H9 (cell line): ENCODE data around the gene WNT10A. TPM values are rescaled to one million over a fixed set of nuclear protein-coding genes. Genes with fewer than 3 reads are reported as not detected.

Source experiments
- DNase-seq: peaks from one replicate; pipeline ENCODE4 v3.0.0-alpha.2; 2017
- H2AFZ ChIP-seq: one replicate; pipeline ENCODE4 v1.6.1; 2013; ENCODE audit warnings: mild to moderate bottlenecking, low read length, control low read depth, moderate library complexity
- H2AK5ac ChIP-seq: 2 replicates; pipeline ENCODE4 v1.6.1; 2013; ENCODE audit warnings: low read length, control low read depth, mixed read lengths; ENCODE audit not compliant: insufficient read length
- H2BK120ac ChIP-seq: one replicate; pipeline ENCODE4 v1.6.1; 2013; ENCODE audit warnings: low read depth, mild to moderate bottlenecking, low read length, control low read depth, inconsistent platforms; ENCODE audit not compliant: poor library complexity, severe bottlenecking
- H2BK12ac ChIP-seq: 2 replicates; pipeline ENCODE4 v1.6.1; 2013; ENCODE audit warnings: low read length, control low read depth, mixed read lengths, low read depth; ENCODE audit not compliant: insufficient read length
- H2BK15ac ChIP-seq: 2 replicates; pipeline ENCODE4 v1.6.1; 2013; ENCODE audit warnings: low read depth, low read length, control low read depth
- H2BK20ac ChIP-seq: one replicate; pipeline ENCODE4 v1.6.1; 2013; ENCODE audit warnings: low read depth, mild to moderate bottlenecking, low read length, control low read depth, inconsistent platforms; ENCODE audit not compliant: poor library complexity, severe bottlenecking
- H2BK5ac ChIP-seq: 2 replicates; pipeline ENCODE4 v1.6.1; 2013; ENCODE audit warnings: low read length, control low read depth, mixed read lengths; ENCODE audit not compliant: insufficient read length
- H3K14ac ChIP-seq: 2 replicates; pipeline ENCODE4 v1.6.1; 2013; ENCODE audit warnings: low read length, control low read depth; ENCODE audit not compliant: insufficient read depth
- H3K18ac ChIP-seq: 2 replicates; pipeline ENCODE4 v1.6.1; 2013; ENCODE audit warnings: low read depth, mild to moderate bottlenecking, mixed read lengths, low read length, control low read depth; ENCODE audit not compliant: insufficient read length
- H3K23ac ChIP-seq: 2 replicates; pipeline ENCODE4 v1.6.1; 2013; ENCODE audit warnings: low read length, control low read depth, mixed read lengths, low read depth; ENCODE audit not compliant: insufficient read length
- H3K23me2 ChIP-seq: 2 replicates; pipeline ENCODE4 v1.6.1; 2013; ENCODE audit warnings: low read depth, mild to moderate bottlenecking, mixed read lengths, low read length, control low read depth; ENCODE audit not compliant: insufficient read length, poor library complexity, severe bottlenecking
- H3K27ac ChIP-seq: 2 replicates; pipeline ENCODE4 v1.5.1; 2013; ENCODE audit warnings: low read length, control low read depth, mixed read lengths, low read depth; ENCODE audit not compliant: insufficient read length
- H3K27me3 ChIP-seq: 2 replicates; pipeline ENCODE4 v1.6.1; 2013; ENCODE audit warnings: low read length, control low read depth, inconsistent platforms; ENCODE audit not compliant: insufficient read depth
- H3K4ac ChIP-seq: 2 replicates; pipeline ENCODE4 v1.6.1; 2013; ENCODE audit warnings: low read depth, mild to moderate bottlenecking, control low read depth, inconsistent platforms, low read length, moderate library complexity
- H3K4me1 ChIP-seq: 2 replicates; pipeline ENCODE4 v1.6.1; 2013; ENCODE audit warnings: low read length, control low read depth, inconsistent platforms; ENCODE audit not compliant: insufficient read depth
- H3K4me2 ChIP-seq: 2 replicates; pipeline ENCODE4 v1.6.1; 2013; ENCODE audit warnings: low read length, control low read depth, mixed read lengths; ENCODE audit not compliant: insufficient read length, insufficient read depth
- H3K56ac ChIP-seq: 2 replicates; pipeline ENCODE4 v1.6.1; 2013; ENCODE audit warnings: low read depth, mild to moderate bottlenecking, mixed read lengths, low read length, control low read depth; ENCODE audit not compliant: insufficient read length
- H3K79me1 ChIP-seq: 2 replicates; pipeline ENCODE4 v1.6.1; 2013; ENCODE audit warnings: low read depth, mild to moderate bottlenecking, moderate library complexity, low read length, control low read depth, inconsistent platforms; ENCODE audit not compliant: insufficient read depth, poor library complexity, severe bottlenecking
- H3K79me2 ChIP-seq: 2 replicates; pipeline ENCODE4 v1.6.1; 2013; ENCODE audit warnings: low read length, control low read depth, inconsistent platforms; ENCODE audit not compliant: insufficient read depth
- H3K9ac ChIP-seq: 2 replicates; pipeline ENCODE4 v1.6.1; 2013; ENCODE audit warnings: low read length, control low read depth, mixed read lengths; ENCODE audit not compliant: insufficient read length; ENCODE audit errors: extremely low read depth
- H3K9me3 ChIP-seq: one replicate; pipeline ENCODE4 v1.6.1; 2013; ENCODE audit warnings: low read depth, low read length, inconsistent platforms; ENCODE audit not compliant: control insufficient read depth
- H3T11ph ChIP-seq: one replicate; pipeline ENCODE4 v1.6.1; 2013; ENCODE audit warnings: mild to moderate bottlenecking, low read length, control low read depth, inconsistent platforms
- H4K20me1 ChIP-seq: one replicate; pipeline ENCODE4 v1.6.1; 2013; ENCODE audit not compliant: control insufficient read depth, insufficient read length, insufficient read depth
- H4K5ac ChIP-seq: 2 replicates; pipeline ENCODE4 v1.6.1; 2013; ENCODE audit warnings: low read depth, mild to moderate bottlenecking, mixed read lengths, low read length, control low read depth; ENCODE audit not compliant: insufficient read length
- H4K8ac ChIP-seq: replicated peaks from 2 replicates; pipeline ENCODE4 v1.6.1; 2013; ENCODE audit warnings: low read length, control low read depth, mixed read lengths, low read depth; ENCODE audit not compliant: insufficient read length
- H4K91ac ChIP-seq: 2 replicates; pipeline ENCODE4 v1.6.1; 2013; ENCODE audit warnings: low read depth, mild to moderate bottlenecking, moderate library complexity, mixed read lengths, low read length, control low read depth; ENCODE audit not compliant: insufficient read length
- H3K27ac Mint-ChIP-seq, 3 experiments: 2 replicates in 2 of 3; 3 replicates in 1 of 3; pipeline ENCODE4 v1.8.0; 2020 to 2021; ENCODE audit warnings: mixed read lengths in 3 of 3, mild to moderate bottlenecking in 1 of 3, moderate library complexity in 1 of 3
- H3K27me3 Mint-ChIP-seq: 2 replicates; pipeline ENCODE4 v1.8.0; 2021; ENCODE audit warnings: low read depth, mild to moderate bottlenecking, moderate library complexity, mixed read lengths
- H3K36me3 Mint-ChIP-seq, 3 experiments: 2 replicates in 2 of 3; 3 replicates in 1 of 3; pipeline ENCODE4 v1.8.0; 2020 to 2021; ENCODE audit warnings: low read depth in 3 of 3, mixed read lengths in 3 of 3; ENCODE audit not compliant: insufficient read depth in 1 of 3
- H3K4me1 Mint-ChIP-seq, 2 experiments: 2 replicates each; pipeline ENCODE4 v1.8.0; 2020; ENCODE audit warnings: mixed read lengths in 2 of 2
- H3K4me3 Mint-ChIP-seq, 2 experiments: 2 replicates in 1 of 2; 3 replicates in 1 of 2; pipeline ENCODE4 v1.8.0; 2020 to 2021; ENCODE audit warnings: mild to moderate bottlenecking in 2 of 2, mixed read lengths in 2 of 2, moderate library complexity in 1 of 2
- H3K9me3 Mint-ChIP-seq, 2 experiments: 2 replicates in 1 of 2; 3 replicates in 1 of 2; pipeline ENCODE4 v1.8.0; 2020; ENCODE audit warnings: mild to moderate bottlenecking in 2 of 2, mixed read lengths in 2 of 2, moderate library complexity in 1 of 2
- CTCF ChIP-seq: fragments of 200-600 bp; sonication (generic); conservative IDR thresholded peaks from 3 replicates; pipeline ENCODE4 v1.8.0; 2021; ENCODE audit warnings: antibody characterized with exemption, mild to moderate bottlenecking
- WGBS: extraction: QIAGEN DNeasy Blood & Tissue Kit; methylation state at CpG from one replicate; pipeline ENCODE4 v1.1.7; 2013; ENCODE audit warnings: missing lambda C conversion rate, low lambda C conversion rate, mixed read lengths; ENCODE audit not compliant: insufficient read length; ENCODE audit errors: extremely low coverage; 5-methylcytosine and 5-hydroxymethylcytosine counted together
- total RNA-seq: library from RNA; stranded (reverse); gene quantifications from 2 replicates; pipeline ENCODE4 v1.2.1, GENCODE V29; 2021

Gene WNT10A
- total RNA-seq, 1 experiment from 2014 or later, result not detected

- no peak overlapping the region for H3K27ac Mint-ChIP-seq
- Histone ChIP-seq H3K14ac (no peak overlapping the region), H3K18ac (no peak overlapping the region), H3K79me2 (no peaks in the 10 kb centered on the region), H3K23ac (no peak overlapping the region), H3K4ac (no peak overlapping the region), H3K23me2 (no peaks in the 10 kb centered on the region), H4K8ac (no peak overlapping the region), H2BK120ac (no peak overlapping the region), H4K20me1 (no peaks in the 10 kb centered on the region), H3K4me2 (no peak overlapping the region), H4K91ac (no peak overlapping the region), H3T11ph (no peak overlapping the region), H3K56ac (no peak overlapping the region), H2AFZ (no peak overlapping the region), H2BK12ac (no peak overlapping the region), H2BK5ac (no peak overlapping the region), H3K4me1 (no peaks in the 10 kb centered on the region; the same call in 1 of the 2 replicates), H4K5ac (no peak overlapping the region), H2AK5ac (no peak overlapping the region), H3K79me1 (no peaks in the 10 kb centered on the region), H3K27ac (no peak overlapping the region), H3K27me3 (peaks cover 14% of the 10 kb centered on the region), H3K9me3 (no peaks in the 10 kb centered on the region), H2BK20ac (no peak overlapping the region), H2BK15ac (no peak overlapping the region), H3K9ac (no peak overlapping the region)
- peaks cover 6 to 9% (median 8%) of the 10 kb centered on the region in 3 experiments; a peak in 6 of 7 replicates for H3K36me3 Mint-ChIP-seq
- H3K4me1 Mint-ChIP-seq, result peaks cover 13 to 16% of the 10 kb centered on the region in 2 experiments
- peaks cover 16 to 23% of the 10 kb centered on the region in 2 experiments for H3K9me3 Mint-ChIP-seq
- DNase-seq, result no peak
- WGBS, result no CpG with 5 or more reads among the region's 7 CpGs
- no peak overlapping the region for H3K4me3 Mint-ChIP-seq
- peaks cover 38% of the 10 kb centered on the region for H3K27me3 Mint-ChIP-seq
- no peak for TF ChIP-seq CTCF
Measured at GRCh38 chr2:218849721-218850120, 30.9 kb upstream of the WNT10A start.
